AG10803 (cell line): ENCODE measurements around the gene CNTN4.

Source experiments
- DNase-seq: peaks from one replicate; pipeline ENCODE4 v3.0.0; 2010; ENCODE audit warnings: low read depth
- H3K4me3 ChIP-seq: 2 replicates; pipeline ENCODE4 v1.5.1; 2011; ENCODE audit warnings: mild to moderate bottlenecking, low read length, control low read depth
- CTCF ChIP-seq: conservative IDR thresholded peaks from 2 replicates; pipeline ENCODE4 v1.5.1; 2011; ENCODE audit warnings: mild to moderate bottlenecking, low read length, control low read depth, inconsistent platforms

Gene CNTN4

GRCh38 chr3:2301361-2301760 lies 202.7 kb downstream of the CNTN4 start:
- no peak for DNase-seq
- no peak for TF ChIP-seq CTCF
- no peak overlapping the region for H3K4me3 ChIP-seq

- TF ChIP-seq CTCF: no peak
- H3K4me3 ChIP-seq: no peak overlapping the region
- DNase-seq: no peak
Observed at GRCh38 chr3:2303566-2303965, 204.9 kb downstream of the CNTN4 start.

- no peak overlapping the region for H3K4me3 ChIP-seq
- no peak for DNase-seq
- no peak for TF ChIP-seq CTCF
Observed at GRCh38 chr3:2311022-2311421, 212.4 kb downstream of the CNTN4 start.

GRCh38 chr3:2317521-2317920 lies 218.9 kb downstream of the CNTN4 start:
- H3K4me3 ChIP-seq: no peak overlapping the region
- no peak for DNase-seq
- TF ChIP-seq CTCF: no peak

- no peak for DNase-seq
- TF ChIP-seq CTCF: no peak
- H3K4me3 ChIP-seq: no peak overlapping the region
Observed at GRCh38 chr3:2334921-2335320, 236.3 kb downstream of the CNTN4 start.

GRCh38 chr3:2343031-2343682 lies 244.5 kb downstream of the CNTN4 start:
- no peak for DNase-seq
- no peak overlapping the region for H3K4me3 ChIP-seq
- no peak for TF ChIP-seq CTCF

GRCh38 chr3:2352134-2352762 lies 253.6 kb downstream of the CNTN4 start:
- no peak for DNase-seq
- no peak overlapping the region for H3K4me3 ChIP-seq
- TF ChIP-seq CTCF: no peak
